Heart left ventricle (tissue), 13 donors: Measurements from ENCODE around the gene TMTC2.

Experiments used
- CTCF ChIP-seq, 12 donors: fragments of 200-600 bp; sonication (generic) in 4 of 12; IDR thresholded peaks; one replicate each; pipeline versions ENCODE4 v1.5.0 to v1.8.0; 2018 to 2022; ENCODE audit warnings: antibody characterized with exemption in 12 of 12, mild to moderate bottlenecking in 5 of 12
- POLR2A ChIP-seq, 2 donors: fragments of 450-650 bp; IDR thresholded peaks; one replicate each; pipeline ENCODE4 v1.6.1; 2017; ENCODE audit warnings: antibody characterized with exemption in 2 of 2, mild to moderate bottlenecking in 2 of 2, moderate library complexity in 2 of 2
- donor health status: ischemic (EF 13 %, LVEDD 7.1; RV severe dilation, severe dysfunction).
- donor health status: DM: no; HTN: yes; CAD: no.
- donor health status: DM: no; HTN: no; CAD: no.
- donor health status: ischemic (EF 25% LVEDD 6.9; RV normal size, moderate dysfunction).
- donor health status: ischemic (EF 25% LVEDD 5.7; RV mildly dilated, moderate dysfunction).
- donor health status: ischemic (EF 35%, LVEDD 5.7; RV mildly dilated, moderate dysfunction).
- donor health status: nonischemic (EF 11% LVEDD 7.7; RV severe dilation, severe dysfunction).
- donor health status: DM: yes; HTN: yes; CAD: no.
- donor health status: PGD.
- donor health status: ischemic (EF 29% LVEDD 5.4; RV normal size, mild dysfunction).
- donor health status: nonischemic (EF 23%, LVEDD 6.1; RV moderate dilation, normal function).

GRCh38 chr12:83136411-83136810 is 449.7 kb downstream of the TMTC2 start:
- TF ChIP-seq CTCF (IDR thresholded peaks at IDR 0.05) (no peak), POLR2A (IDR thresholded peaks at IDR 0.05) (no peak)
